NCI-H1105 (cell line): ENCODE measurements around the gene GRB7.
"Not testable (repeated sequence)": the region's sequence is repeated elsewhere in the genome, so short reads cannot be mapped to it uniquely, and the experiment has no call there.

Source experiments
- DNase-seq: peaks from one replicate; lab custom pipeline; 2025; lab: John Stamatoyannopoulos, UW

The GRB7 gene

DNA sequence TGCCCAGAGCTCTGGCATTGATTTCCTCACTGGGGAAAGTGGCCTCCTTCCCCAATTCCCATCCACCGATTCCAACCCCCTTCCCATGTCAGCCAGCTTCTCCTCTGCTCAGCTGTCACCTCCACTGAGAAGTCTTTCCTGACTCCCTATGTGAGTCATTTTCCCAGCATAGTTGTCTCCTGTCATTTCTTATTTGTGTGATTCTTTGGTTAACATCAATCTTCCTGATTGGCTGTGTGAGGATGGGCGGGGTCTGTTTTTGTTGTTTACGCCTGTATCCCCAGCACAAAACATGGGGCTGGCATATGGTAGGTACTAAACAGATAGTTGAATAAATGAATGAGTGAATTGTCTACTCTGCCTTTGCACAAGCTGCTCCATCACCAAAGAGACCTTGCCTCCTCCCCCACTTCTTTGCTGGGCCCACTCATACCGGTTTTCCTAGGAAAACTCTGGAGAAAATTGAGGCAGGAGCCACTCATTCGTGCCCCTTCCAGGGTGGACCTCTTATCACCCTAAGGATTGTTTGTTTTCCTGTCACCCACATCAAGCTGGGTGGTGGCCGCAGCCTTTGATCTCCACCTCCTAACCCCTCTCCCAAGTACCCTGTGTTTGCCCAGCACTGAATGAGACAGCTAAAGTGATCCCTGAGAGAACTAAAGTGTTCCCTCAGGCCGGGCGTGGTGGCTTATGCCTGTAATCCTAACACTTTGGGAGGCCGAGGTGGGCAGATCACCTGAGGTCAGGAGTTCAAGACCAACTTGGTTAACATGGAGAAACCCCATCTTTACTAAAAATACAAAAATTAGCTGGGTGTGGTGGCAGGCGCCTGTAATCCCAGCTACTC lies 1.2 kb upstream of the GRB7 start:
- no peak for DNase-seq

DNA sequence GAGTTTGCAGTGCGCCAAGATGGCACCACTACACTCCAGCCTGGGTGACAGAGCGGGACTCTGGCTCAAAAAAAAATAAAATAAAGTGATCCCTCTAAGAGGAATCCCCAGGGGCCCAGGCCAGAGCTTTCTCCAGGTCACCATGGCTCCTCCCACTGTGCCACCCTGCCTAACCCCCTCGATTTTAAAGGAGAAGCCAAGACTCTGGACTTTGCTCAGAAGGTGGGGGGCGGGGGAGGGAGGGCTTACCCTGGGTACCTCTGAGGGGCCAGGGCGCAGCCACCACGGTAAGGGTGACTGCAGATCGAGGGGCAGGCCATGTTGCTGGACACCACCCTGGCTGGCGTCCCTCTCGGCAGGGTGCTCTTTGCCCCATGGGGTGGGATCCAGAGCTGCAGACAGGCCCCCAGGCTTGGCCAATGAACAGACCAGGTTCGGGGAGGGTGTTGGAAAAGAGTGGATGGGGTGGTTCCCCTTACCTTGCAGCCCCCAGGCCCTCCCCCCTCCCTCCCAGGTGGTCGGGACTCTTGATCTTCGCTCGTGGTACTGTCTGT lies 455 bp upstream of the GRB7 start:
- DNase-seq, result no peak

DNA sequence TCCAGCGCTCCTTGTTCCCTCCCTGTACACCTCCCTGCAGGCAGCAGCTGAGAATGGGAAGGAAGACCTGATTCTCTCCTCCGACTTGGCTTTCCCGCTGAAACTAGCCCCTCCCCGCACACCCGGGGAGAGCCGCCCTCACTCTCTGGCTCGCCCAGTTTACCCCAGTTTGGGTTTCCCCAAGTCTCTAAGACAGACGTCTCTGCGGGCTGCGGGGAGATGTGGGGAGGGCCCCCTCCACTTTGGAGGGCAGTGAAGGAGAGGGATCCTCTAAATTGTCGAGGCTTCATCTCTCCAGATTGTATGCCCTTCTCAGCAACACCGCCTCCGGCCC lies 797 bp downstream of the GRB7 start:
- DNase-seq, result peak; percentile 46

DNA sequence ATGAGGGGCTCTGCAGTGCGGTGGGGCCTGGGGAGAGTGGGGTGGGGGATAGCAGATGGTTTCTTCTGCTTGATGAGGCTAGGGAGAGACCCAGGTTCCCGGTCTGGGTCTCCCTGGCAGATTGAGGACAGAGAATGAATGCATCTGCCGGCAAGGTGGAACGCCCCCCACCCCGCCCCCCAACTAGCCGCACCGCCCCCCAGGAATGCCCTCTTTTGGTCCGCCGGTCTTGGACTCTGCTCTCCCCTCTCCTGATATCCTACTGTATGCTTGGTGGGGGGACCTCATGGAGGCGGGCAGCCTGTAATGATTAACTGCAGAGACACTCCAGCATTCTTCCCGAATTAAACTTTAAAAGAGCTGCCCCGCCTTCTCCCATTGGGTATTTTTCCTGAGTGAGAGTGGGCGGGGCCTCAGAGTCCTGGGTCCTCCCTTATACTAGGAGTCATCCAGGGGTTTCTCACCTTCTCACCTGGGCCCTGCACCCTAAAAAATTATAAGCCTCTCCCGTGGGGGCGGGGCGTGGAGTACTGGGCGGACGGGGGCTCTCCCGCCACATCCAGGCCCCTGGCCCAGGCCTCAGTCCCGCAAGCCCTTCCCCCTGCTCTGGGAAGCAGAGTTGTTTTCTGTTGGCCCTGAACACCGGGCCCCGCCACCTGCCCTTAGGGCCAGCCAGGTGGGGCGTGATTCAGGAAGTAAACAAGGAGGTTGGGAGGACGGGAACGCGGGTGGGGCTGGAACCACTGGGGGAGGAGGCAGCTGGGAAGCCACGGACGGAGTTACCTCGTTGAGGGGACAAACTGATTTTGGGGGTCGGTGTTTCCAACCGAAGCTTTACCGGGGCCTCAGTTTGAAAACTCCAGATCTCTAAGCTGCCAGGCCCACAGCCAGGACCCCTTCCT lies 1.5 kb downstream of the GRB7 start:
- peak; percentile 49 for DNase-seq

DNA sequence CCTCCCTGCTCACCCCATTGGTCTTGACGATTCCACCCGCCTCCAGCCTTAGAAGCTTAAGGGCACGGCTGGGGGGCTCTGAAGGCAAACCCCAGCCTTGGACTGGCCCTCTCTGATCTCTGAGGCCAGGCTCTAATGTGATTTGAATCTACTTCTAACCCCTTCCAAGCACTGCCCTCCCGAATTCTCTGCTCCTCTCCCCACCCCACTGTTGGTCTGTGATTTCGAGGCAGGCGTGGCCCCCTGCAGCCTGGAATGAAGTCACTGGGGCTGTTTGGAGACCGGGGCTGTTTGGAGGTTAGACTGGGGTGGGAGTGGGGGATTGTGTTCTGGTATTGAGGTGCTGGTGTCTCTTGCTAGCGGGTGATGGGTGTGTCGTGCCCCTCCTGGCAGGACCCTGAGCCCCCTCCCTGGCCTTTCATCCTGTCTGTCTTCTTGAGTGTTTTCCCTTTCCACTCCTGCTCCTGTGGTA lies 2.2 kb downstream of the GRB7 start:
- no peak for DNase-seq

DNA sequence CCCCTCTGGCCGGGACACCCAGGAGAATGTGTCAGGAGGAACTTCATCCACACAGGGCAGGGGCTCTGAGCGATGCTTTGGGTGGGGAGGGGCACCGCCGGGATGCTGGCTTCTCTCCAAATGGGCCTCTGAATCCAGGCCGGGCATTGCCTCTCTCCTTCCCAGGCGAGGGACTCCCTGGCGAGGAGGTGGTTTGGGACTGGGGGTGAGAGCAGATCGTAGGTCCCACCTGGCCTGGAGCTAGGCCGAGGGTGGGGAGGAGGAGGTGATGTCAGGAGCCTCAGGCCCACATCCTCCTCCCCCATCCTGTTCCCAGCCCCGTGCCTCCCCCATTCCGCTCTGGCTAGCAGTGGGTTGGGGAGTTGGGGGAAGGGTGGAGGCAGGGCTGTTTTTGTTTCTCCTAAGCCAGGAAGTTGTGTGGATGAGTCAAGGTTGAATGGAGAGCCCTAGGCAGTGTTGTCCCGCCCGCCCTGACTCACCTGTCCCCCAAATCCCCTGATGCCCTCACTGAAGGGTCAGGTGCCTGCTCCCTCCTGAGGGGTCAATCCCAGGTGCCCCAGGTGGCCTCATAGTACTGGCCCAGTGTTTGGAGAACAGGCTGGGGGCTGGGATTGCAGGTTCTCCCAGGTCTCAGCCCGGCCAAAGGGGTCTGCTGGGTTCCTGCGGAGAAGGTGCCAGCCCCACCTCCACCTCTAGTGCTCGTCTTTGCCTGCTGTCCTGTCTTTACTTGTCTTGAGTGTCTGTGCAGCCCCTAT lies 2.8 kb downstream of the GRB7 start:
- no peak for DNase-seq

DNA sequence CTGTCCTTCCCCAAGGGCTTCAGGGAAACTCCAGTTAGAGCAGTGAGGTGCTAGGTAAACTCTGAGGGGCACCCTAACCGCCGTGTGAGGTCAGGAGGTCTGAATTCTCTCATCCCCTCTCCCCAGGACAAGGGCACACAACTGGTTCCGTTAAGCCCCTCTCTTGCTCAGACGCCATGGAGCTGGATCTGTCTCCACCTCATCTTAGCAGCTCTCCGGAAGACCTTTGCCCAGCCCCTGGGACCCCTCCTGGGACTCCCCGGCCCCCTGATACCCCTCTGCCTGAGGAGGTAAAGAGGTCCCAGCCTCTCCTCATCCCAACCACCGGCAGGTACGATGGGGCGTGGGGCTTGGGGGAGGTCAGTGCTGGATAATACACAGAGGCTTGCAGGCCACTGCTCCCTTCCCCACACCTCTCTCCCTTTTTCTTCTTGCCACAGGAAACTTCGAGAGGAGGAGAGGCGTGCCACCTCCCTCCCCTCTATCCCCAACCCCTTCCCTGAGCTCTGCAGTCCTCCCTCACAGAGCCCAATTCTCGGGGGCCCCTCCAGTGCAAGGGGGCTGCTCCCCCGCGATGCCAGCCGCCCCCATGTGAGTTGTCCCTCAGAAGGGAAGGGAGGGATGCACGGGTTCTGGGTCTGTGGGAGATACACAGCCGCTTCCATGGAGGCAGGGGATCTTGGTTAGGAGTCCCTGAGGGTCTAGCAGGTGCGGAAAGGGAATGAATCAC lies 4.6 kb downstream of the GRB7 start:
- DNase-seq, result no peak

DNA sequence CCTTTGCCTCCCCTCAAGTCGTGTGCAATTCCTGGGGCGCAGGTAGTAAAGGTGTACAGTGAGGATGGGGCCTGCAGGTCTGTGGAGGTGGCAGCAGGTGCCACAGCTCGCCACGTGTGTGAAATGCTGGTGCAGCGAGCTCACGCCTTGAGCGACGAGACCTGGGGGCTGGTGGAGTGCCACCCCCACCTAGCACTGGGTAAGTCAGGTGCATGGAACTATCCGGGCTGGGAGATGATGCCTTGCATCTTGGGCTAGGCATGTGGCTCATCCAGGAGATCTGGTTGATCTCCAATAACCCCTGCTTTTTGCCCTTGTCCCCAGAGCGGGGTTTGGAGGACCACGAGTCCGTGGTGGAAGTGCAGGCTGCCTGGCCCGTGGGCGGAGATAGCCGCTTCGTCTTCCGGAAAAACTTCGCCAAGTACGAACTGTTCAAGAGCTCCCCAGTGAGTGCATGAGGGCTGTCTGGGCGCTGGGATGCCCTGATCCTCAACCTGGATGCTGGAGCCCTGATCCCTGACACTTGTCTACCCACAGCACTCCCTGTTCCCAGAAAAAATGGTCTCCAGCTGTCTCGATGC lies 5.2 kb downstream of the GRB7 start:
- DNase-seq, result no peak

DNA sequence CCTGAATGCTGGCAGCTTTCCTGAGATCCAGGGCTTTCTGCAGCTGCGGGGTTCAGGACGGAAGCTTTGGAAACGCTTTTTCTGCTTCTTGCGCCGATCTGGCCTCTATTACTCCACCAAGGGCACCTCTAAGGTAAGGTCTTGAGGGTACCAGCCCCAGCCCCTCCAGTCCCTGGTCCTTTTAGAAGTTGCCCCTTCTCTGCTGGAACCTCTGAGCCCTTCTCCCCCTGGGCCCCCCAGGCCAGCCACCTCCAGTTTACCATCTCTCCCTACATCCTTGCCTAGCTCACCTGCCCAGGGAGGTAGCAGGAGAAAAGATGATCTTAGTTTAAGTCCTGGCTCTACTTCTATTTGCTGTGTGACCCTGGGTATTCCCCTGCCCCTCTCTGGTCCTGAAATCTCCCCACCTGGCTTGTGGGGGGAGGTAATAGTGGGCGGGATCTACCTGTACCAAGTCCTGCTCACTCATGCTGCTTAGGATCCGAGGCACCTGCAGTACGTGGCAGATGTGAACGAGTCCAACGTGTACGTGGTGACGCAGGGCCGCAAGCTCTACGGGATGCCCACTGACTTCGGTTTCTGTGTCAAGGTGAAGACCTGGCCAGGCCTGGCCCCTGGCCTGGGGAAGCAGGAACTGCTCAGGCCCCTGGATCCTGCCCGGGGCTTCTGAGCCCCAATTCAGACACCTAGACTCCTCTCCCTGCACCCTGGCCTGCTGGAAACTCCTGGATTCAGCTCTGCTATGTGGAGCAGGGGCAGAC lies 6.5 kb downstream of the GRB7 start:
- no peak for DNase-seq

DNA sequence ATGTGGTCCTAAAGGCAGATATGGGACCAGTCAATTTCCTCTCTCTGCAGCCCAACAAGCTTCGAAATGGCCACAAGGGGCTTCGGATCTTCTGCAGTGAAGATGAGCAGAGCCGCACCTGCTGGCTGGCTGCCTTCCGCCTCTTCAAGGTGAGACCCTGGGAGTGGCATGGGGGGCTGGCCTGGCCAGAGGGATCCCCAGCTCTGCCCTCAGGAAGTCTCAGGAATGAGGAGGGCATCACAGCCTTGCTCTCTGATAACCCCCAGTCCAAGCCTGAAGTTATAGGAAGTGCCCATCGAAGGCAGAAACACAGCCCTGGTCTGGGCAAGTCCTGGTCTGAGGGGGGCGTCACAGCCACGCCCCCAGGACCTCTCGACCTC lies 7.1 kb downstream of the GRB7 start:
- no peak for DNase-seq

DNA sequence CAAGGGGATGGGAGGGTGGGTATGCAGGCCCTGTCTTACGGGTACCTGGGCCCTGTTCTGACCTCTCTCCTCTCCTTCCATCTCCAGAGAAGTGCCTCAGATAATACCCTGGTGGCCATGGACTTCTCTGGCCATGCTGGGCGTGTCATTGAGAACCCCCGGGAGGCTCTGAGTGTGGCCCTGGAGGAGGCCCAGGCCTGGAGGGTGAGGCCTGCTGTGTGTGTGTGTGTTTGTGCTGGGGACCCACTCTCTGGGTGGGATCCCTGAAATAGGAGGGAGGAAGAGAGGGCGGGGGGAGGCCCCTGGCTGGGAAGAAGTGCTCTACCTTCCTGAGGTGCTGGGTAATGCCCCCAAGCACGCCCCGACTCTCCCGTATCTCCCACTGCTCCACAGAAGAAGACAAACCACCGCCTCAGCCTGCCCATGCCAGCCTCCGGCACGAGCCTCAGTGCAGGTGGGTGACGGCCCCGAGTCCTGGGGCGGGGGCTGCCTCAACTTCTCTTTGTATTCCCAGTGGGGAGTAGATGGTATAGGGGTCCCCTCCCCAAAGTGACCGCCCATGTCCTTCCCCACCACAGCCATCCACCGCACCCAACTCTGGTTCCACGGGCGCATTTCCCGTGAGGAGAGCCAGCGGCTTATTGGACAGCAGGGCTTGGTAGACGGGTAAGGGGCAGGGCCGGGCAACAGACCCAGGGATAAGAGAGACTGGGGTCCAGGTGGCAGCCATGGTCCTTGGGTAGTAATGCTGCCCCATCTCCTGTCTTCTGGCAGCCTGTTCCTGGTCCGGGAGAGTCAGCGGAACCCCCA lies 7.8 kb downstream of the GRB7 start:
- no peak for DNase-seq

DNA sequence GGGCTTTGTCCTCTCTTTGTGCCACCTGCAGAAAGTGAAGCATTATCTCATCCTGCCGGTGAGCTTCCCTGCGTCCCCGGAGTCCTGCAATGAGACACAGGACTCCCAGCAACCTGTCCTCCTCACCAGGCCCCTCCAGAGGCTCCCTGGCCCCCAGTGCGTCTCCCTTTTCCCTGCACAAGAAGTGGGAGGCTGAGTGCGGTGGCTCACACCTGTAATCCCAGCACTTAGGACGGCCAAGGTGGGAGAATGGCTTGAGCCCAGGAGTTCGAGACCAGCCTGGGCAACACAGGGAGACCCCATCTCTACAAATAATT lies 8.4 kb downstream of the GRB7 start:
- DNase-seq, result no peak

DNA sequence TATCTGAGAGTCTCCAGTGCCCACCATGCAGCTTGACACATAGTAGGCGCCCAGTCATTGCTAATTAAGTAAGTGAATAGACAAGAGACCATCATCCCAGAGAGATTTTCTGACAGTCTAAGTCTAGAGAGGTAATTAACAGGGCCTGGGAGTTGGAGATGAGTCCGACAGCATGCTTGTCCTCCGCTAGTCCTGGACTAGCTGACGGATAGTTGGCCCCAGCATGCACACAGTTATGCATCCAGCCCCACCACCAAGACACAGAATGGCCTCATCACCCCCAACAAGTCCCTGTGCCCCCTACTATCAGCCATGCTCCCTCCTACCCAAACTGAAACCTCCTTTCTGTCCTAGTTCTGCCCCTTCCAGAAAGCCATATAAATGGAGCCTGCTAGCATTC lies 10.0 kb downstream of the GRB7 start:
- DNase-seq, result no peak

DNA sequence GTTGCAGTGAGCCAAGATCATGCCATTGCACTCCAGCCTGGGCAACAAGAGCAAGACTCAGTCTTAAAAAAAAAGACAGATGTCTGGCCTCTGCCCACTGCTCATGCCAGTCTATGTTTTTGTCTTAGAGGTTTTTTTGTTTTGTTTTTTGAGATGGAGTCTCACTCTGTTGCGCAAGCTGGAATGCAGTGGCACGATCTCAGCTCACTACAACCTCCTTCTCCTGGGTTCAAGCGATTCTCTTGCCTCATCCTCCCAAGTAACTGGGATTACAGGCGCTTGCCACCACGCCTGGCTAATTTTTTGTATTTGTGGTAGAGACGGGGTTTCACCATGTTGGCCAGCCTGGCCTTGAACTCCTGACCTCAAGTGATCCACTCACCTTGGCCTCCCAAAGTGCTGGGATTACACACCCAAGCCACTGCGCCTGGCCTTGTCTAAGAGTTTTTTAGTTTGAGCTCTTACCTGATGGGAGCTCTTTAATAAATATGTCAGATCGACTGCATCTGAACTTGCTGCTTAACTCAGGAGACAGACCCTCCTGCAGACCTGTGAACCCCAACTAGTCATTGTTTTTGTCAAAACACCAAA lies 10.8 kb downstream of the GRB7 start:
- not testable (repeated sequence) for DNase-seq

DNA sequence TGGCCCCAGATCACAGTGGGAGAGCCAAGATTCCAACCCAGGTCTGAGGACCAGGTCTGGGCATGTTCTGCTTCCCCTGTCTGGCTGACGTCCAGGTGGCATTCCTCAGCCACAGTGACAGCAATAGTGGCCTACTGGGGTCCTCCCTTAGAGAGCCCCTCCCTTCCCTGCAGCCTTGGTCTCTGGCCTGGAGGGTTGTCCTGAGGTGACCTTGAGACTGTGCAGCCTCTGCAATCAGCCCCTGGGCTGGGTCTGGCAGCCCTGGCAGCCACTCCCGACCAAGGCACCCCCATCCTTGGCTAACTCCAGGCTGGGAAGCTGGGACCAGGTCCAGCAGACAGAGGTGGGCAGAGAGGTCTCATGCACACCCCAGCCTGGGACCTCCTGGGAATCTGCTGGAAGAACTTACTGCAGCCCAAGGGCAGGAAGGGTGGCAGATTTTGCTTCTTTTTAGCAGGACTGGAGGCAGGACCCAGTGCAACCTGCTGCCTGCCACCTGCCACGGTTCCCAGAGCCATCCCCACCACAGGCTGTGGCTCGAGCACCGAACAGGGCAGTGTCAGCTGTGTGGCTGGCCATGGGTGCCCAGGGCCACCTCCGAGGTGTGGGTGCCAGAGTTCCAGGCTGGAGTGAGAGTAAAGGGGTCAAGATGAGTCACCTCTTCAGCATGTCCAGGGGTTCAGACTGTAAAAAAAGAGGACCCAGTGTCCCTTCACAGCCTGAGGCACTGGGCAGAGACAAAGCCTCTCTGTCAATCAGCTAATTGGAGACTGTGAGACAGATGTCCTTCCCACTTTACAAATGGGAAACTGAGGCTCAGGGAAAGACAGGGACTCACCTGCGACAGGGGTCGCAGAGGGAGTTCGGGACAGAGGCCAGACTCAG lies 12.6 kb downstream of the GRB7 start:
- no peak for DNase-seq

DNA sequence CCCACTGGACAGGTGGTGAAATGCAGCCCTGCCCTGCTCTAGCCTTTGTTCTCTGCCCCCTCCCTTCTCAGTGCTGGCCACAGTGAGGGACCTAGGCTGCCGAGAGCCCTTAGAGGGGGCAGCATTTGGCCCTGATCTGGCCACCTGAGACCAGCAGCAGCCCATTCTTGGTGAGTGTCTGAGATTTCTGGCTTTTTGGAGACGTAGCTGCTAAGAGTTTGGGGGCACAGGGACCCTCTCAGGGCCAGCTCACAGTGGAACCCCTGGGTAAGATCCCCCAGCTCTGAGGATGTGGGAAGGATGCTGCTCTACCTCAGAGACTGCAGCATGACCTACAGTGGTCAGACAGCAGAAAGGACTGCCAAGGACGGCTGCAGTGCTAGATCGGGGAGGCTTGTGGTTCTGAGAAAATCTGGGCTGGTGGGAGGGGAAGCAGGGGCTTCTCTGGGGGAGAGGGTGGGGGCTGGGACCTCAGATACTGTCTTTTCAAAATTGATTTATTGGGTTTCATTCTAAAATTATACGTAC lies 13.3 kb downstream of the GRB7 start:
- DNase-seq, result no peak

DNA sequence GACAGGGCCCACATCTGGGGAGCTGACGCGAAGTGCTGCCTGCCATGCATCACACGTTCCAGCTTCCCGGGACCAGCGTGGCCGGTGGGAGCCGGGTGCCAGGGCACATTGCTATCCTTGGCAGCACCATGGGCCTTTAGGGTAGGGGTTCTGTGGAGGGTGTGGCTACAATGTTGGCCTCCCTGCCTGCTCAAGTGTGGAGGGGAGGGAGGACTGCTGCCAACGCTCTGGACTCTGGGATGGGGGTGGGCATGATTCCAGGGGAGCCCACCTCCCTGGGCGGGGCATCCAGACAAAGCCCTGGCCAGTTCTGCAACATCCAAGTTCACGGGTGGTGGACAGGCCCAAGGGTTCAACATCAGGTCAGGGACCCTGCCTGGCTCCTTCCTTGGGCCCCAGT lies 13.9 kb downstream of the GRB7 start:
- no peak for DNase-seq
